IPS-20b (cell line): ENCODE results near the gene SREBF1.

Source experiments
- H3K27ac ChIP-seq: one replicate; pipeline ENCODE4 v1.5.1; 2013; ENCODE audit warnings: low read length
- H3K27me3 ChIP-seq: 2 replicates; pipeline ENCODE4 v1.6.1; 2013; ENCODE audit warnings: mild to moderate bottlenecking, low read length, inconsistent platforms; ENCODE audit not compliant: insufficient read depth
- H3K36me3 ChIP-seq: 2 replicates; pipeline ENCODE4 v1.6.1; 2013; ENCODE audit warnings: low read depth, mild to moderate bottlenecking, inconsistent platforms, low read length, moderate library complexity; ENCODE audit not compliant: insufficient read depth
- H3K4me1 ChIP-seq: 2 replicates; pipeline ENCODE4 v1.6.1; 2013; ENCODE audit warnings: mild to moderate bottlenecking, control low read depth, inconsistent platforms, low read length, moderate library complexity; ENCODE audit not compliant: insufficient read depth
- H3K4me3 ChIP-seq: 2 replicates; pipeline ENCODE4 v1.5.1; 2013; ENCODE audit warnings: mild to moderate bottlenecking, low read length, inconsistent platforms
- H3K9ac ChIP-seq: 2 replicates; pipeline ENCODE4 v1.6.1; 2013; ENCODE audit warnings: low read depth, mild to moderate bottlenecking, inconsistent platforms, low read length, moderate library complexity
- H3K9me3 ChIP-seq: 2 replicates; pipeline ENCODE4 v1.6.1; 2013; ENCODE audit warnings: mild to moderate bottlenecking, low read depth, low read length, inconsistent platforms; ENCODE audit not compliant: insufficient read depth

SREBF1 gene

DNA sequence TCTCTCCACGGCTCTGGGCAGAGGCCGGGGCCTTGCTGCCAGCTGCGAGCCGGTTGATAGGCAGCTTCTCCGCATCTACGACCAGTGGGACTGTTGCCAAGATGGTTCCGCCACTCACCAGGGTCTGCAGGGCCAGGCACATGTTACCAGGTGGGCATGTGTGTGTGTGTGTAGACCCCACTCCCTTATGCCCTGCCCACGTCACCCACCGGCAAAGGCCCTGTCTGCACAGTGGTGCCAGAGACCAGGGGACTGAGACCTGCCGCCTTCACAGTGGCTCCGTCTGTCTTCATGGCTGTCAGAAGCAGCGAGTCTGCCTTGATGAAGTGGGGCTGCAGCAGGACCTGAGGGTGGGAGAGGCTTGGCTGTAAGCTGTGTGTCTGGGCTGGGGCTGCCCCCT lies 17.7 kb downstream of the SREBF1 start:
- Histone ChIP-seq H3K27me3 (peaks cover 13% of the 10 kb centered on the region; the same call in 1 of the 2 replicates), H3K4me1 (peaks cover 13% of the 10 kb centered on the region), H3K4me3 (no peak overlapping the region), H3K9ac (no peak overlapping the region), H3K36me3 (peaks cover 60% of the 10 kb centered on the region; the same call in 1 of the 2 replicates), H3K9me3 (no peaks in the 10 kb centered on the region), H3K27ac (no peak overlapping the region)

- Histone ChIP-seq H3K4me1 (peaks cover 8% of the 10 kb centered on the region), H3K27ac (no peak overlapping the region), H3K27me3 (peaks cover 11% of the 10 kb centered on the region; the same call in 1 of the 2 replicates)
These were observed 18.7 kb downstream of the SREBF1 start for GRCh38 chr17:17818088-17818526.

DNA sequence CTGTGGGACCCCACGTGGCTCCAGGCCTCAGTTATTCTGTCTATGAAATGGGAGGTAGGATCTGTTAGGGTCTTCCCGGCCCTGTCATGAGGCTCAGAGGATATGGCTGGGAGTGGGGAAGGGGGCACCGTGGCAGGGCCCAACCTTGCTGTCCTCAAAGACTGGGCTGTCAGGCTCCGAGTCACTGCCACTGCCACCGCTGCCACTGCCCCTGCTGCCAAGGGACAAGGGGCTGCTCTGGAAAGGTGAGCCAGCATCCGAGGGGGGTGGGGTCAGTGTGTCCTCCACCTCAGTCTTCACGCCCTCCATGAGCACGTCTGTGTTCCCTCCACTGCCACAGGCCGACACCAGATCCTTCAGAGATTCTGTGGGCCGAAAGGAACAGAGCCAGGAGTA lies 19.2 kb downstream of the SREBF1 start:
- H3K36me3 ChIP-seq: peaks cover 71% of the 10 kb centered on the region
- H3K9me3 ChIP-seq: no peaks in the 10 kb centered on the region
- H3K27me3 ChIP-seq: peaks cover 6% of the 10 kb centered on the region; the same call in 1 of the 2 replicates
- H3K27ac ChIP-seq: no peak overlapping the region
- no peak overlapping the region for H3K9ac ChIP-seq
- H3K4me1 ChIP-seq: peaks cover 2% of the 10 kb centered on the region; the same call in 1 of the 2 replicates
- H3K4me3 ChIP-seq: no peak overlapping the region

More at GRCh38 chr17:17818088-17818526, 18.7 kb downstream of the SREBF1 start:
- no peak overlapping the region for H3K9ac ChIP-seq
- H3K4me3 ChIP-seq: no peak overlapping the region
- no peaks in the 10 kb centered on the region for H3K9me3 ChIP-seq
- peaks cover 67% of the 10 kb centered on the region for H3K36me3 ChIP-seq

DNA sequence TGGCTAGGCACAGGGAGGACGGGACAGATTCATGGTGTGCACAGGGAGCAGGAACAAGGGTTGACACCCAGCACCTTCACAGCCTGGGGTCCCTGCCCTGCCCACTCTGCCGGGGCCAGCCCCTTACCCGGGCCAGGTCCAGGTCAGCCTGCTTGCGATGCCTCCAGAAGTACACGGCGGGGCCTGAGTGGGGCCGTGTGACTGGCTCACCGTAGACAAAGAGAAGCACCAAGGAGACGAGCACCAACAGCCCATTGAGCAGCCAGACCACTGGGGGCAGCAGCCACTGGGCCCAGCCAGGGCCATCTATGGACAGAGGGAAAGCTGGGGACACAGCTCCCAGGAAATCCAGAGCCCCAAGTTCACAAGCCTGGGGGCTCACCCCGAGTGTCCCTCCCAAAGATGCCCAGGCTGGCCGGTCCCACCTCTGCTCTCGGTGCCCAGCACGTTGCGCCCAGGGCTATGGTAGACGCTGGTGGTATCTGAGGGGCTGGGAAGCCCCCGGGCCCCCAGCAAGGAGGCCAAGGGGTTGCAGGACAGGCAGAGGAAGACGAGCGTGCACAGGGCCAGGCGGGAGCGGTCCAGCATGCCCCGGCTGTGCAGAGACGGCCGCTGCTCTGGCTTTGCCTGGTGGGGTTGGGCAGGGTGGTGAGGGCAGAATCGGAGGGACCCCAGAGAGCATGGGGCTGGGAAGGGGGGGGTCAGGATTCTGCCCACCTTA lies 19.8 kb downstream of the SREBF1 start:
- Histone ChIP-seq H3K27ac (no peak overlapping the region), H3K27me3 (peaks cover under 1% of the 10 kb centered on the region; the same call in 1 of the 2 replicates), H3K9ac (no peak overlapping the region), H3K4me1 (peaks cover 2% of the 10 kb centered on the region; the same call in 1 of the 2 replicates), H3K9me3 (no peaks in the 10 kb centered on the region), H3K36me3 (peaks cover 71% of the 10 kb centered on the region), H3K4me3 (no peak overlapping the region)

GRCh38 chr17:17816240-17816814 lies 20.5 kb downstream of the SREBF1 start:
- H3K9ac ChIP-seq: no peak overlapping the region
- H3K4me1 ChIP-seq: peaks cover 8% of the 10 kb centered on the region; the same call in 1 of the 2 replicates
- peaks cover 71% of the 10 kb centered on the region for H3K36me3 ChIP-seq
- peaks cover 3% of the 10 kb centered on the region; the same call in 1 of the 2 replicates for H3K27me3 ChIP-seq
- no peak overlapping the region for H3K27ac ChIP-seq
- no peaks in the 10 kb centered on the region for H3K9me3 ChIP-seq
- H3K4me3 ChIP-seq: no peak overlapping the region

- Histone ChIP-seq H3K4me1 (peaks cover 8% of the 10 kb centered on the region; the same call in 1 of the 2 replicates), H3K4me3 (no peak overlapping the region), H3K9ac (no peak overlapping the region), H3K27ac (no peak overlapping the region), H3K9me3 (no peaks in the 10 kb centered on the region), H3K36me3 (peaks cover 71% of the 10 kb centered on the region), H3K27me3 (peaks cover 10% of the 10 kb centered on the region)
These were observed 21.2 kb downstream of the SREBF1 start for GRCh38 chr17:17815436-17816200.

DNA sequence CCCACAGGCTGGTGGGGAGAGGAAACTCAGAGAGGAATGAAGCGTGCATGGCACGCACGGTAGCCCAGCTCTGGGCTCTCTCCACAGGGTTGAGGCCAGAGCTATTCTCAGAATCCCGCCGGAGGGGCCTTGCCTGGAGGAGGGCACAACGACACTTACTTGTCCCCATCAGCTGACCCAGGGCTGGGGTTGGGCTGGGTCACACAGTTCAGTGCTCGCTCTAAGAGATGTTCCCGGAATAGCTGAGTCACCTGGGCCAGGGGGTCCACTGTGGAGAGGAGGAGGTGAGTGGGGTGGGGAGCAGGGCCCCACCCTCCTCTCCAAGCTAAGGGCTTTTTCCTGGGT lies 21.8 kb downstream of the SREBF1 start:
- no peak overlapping the region for H3K27ac ChIP-seq
- H3K4me3 ChIP-seq: no peak overlapping the region
- H3K9me3 ChIP-seq: no peaks in the 10 kb centered on the region
- no peak overlapping the region for H3K9ac ChIP-seq
- peaks cover 66% of the 10 kb centered on the region for H3K36me3 ChIP-seq
- peaks cover 16% of the 10 kb centered on the region for H3K27me3 ChIP-seq
- H3K4me1 ChIP-seq: peaks cover 8% of the 10 kb centered on the region; the same call in 1 of the 2 replicates

DNA sequence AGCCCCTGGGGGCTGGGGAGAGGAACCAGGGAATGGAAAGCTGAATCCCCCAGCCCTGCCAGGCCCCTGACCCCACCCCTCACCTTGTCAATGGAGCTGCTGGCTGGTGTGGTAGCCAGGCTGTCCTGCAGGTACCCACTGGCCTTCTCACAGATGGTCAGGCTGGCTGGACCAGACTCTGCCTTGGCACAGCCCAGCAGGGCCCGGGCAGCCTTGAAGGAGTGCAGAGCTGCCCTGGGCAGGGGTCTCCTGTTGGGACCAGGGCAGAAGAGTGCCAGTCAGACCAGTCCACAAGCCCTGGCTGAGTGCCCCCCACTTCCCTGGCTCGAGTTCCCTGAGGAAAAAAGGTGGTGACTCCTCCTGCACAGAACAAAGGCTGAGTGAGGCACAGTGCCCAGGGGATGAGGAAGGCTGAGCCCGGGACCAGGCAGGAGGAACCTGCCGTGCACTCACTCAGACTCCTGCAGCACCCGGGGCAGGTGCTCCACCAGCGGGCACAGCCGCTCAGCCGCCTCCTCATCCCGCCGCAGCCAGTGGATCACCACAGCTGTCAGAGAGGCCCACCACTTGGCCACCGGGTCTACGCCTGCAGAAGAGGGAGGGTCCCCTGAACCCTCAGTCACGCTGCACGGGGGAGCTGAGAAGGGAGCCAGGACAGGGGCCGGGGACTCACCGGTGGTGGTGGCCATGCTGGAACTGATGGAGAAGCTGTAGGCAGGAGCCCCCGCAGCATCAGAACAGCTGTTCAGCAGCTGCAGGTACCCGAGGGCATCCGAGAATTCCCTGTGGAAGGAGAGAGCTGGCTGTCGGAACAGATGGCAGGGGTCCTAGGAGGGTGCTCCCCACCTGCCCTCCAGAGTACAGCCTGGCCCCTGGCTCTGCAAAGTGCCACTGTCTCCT lies 22.4 kb downstream of the SREBF1 start:
- Histone ChIP-seq H3K4me1 (peaks cover 8% of the 10 kb centered on the region; the same call in 1 of the 2 replicates), H3K27ac (no peak overlapping the region), H3K9me3 (no peaks in the 10 kb centered on the region), H3K36me3 (peaks cover 59% of the 10 kb centered on the region), H3K27me3 (peaks cover 16% of the 10 kb centered on the region), H3K9ac (no peak overlapping the region), H3K4me3 (no peak overlapping the region)

DNA sequence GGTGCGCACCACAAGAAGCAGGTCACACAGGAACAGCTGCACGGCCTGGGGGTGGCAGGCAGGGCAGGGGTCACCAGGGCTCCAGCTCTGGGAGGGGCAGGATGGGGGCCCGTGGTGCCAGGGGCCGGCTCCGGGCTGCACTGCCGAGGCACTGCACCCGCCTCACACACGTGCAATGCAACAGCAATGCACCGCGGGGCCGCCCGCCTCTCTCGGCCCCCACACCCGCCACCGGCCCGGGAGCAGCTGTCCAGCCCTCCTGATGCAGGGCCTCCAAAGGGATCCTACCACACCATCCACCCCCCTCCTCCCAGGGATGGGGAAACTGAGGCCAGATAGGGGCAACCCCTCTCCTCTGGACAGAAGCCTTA lies 23.1 kb downstream of the SREBF1 start:
- Histone ChIP-seq H3K27ac (no peak overlapping the region), H3K36me3 (peaks cover 52% of the 10 kb centered on the region), H3K4me3 (no peak overlapping the region), H3K4me1 (peaks cover 8% of the 10 kb centered on the region; the same call in 1 of the 2 replicates), H3K9ac (no peak overlapping the region), H3K9me3 (no peaks in the 10 kb centered on the region), H3K27me3 (peaks cover 23% of the 10 kb centered on the region)

- H3K27ac ChIP-seq: no peak overlapping the region
- H3K4me3 ChIP-seq: no peak overlapping the region
- peaks cover 47% of the 10 kb centered on the region for H3K36me3 ChIP-seq
- no peaks in the 10 kb centered on the region for H3K9me3 ChIP-seq
- H3K4me1 ChIP-seq: peaks cover 8% of the 10 kb centered on the region; the same call in 1 of the 2 replicates
- H3K27me3 ChIP-seq: peaks cover 27% of the 10 kb centered on the region
- no peak overlapping the region for H3K9ac ChIP-seq
These were observed 23.6 kb downstream of the SREBF1 start for GRCh38 chr17:17813055-17813724.
